ENCODE results near the gene CALHM6. TPM values are rescaled to one million over a fixed set of nuclear protein-coding genes. Genes with fewer than 3 reads are reported as not detected.

The CALHM6 gene
- total and polyA plus RNA-seq, 2 donors (not counting 1 experiment from before 2014, with no cell fraction given) = 30.6 to 68.4 TPM

DNA sequence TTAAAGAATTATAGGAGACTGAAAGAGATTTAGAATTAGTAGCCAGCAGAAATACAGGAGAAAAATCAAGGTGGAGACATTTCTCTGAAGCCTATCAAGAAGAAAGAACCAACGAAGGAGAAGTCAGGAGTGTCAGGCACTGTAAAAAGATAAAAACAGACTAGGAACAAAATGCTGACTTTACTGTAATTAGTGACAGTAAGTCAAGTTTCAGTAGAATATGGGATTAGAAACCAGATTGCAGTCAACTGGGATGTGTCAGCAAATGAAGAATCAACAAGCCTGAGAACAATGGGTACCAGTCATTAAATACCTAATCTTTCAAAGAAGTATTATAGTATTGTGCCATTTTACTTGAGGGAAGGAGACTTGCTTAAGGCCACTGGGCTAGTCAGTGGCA lies 21.6 kb downstream of the CALHM6 start:
- no peak overlapping the region for H3K4me3 ChIP-seq (ENCODE audit: control extremely low read depth in 1 of 5, extremely low read depth in 1 of 5, insufficient read depth in 1 of 5, low read depth in 2 of 5, low read length in 4 of 5)
- Mint-ChIP-seq H3K27me3 (peaks cover 4% of the 10 kb centered on the region), H3K4me1 (peaks cover 2% of the 10 kb centered on the region), H3K27ac (no peak overlapping the region), H3K9me3 (ENCODE audit: insufficient read depth) (no peaks in the 10 kb centered on the region), H3K4me3 (no peak overlapping the region)
- no peaks in the 10 kb centered on the region for H3K9me3 ChIP-seq (ENCODE audit: control extremely low read depth in 1 of 3, control insufficient read depth in 2 of 3, insufficient read depth in 1 of 3, low read length in 2 of 3)
- no peak overlapping the region for H3K9ac ChIP-seq (ENCODE audit: low read length)
- H3K36me3 ChIP-seq (replicated peaks in 1 of 2; ENCODE audit: control extremely low read depth in 1 of 2, control insufficient read depth in 1 of 2, extremely low read depth in 1 of 2, insufficient read depth in 2 of 2, low read length in 1 of 2) = no peaks in the 10 kb centered on the region
- POLR2A ChIA-PET = no interaction called here
- H3K27ac ChIP-seq (ENCODE audit: low read length in 2 of 2) = no peak overlapping the region
- no peak overlapping the region for H2AFZ ChIP-seq (ENCODE audit: insufficient read depth, low read depth, low read length, poor library complexity, severe bottlenecking)
- CTCF ChIA-PET = no interaction called here
- H3K27me3 ChIP-seq (replicated peaks in 1 of 4; ENCODE audit: control extremely low read depth in 1 of 4, control insufficient read depth in 3 of 4, insufficient read depth in 4 of 4, low read length in 3 of 4) = no peaks in the 10 kb centered on the region
- no peak overlapping the region for H3K4me2 ChIP-seq (replicated peaks; ENCODE audit: low read depth, low read length, poor library complexity, severe bottlenecking)
- intact Hi-C loops (cut with micrococcal nuclease) = no loop called here
- H3K79me2 ChIP-seq (ENCODE audit: control insufficient read depth, insufficient read depth, low read length) = no peaks in the 10 kb centered on the region
- 90% methylated on average over 1 of the region's 1 CpG for WGBS (ENCODE audit: insufficient coverage)
- H4K20me1 ChIP-seq (ENCODE audit: control insufficient read depth, insufficient read depth, low read length, poor library complexity, severe bottlenecking) = no peaks in the 10 kb centered on the region
- DNase-seq (no peak), ATAC-seq (ENCODE audit: low read depth) (no peak)
- no peak for TF ChIP-seq CTCF (IDR thresholded peaks at IDR 0.05)
- no peak for TF ChIP-seq EZH2 (IDR thresholded peaks at IDR 0.05; ENCODE audit: borderline replicate concordance, insufficient read depth, low read depth, low read length, poor library complexity, severe bottlenecking)
- H3K4me1 ChIP-seq (ENCODE audit: control insufficient read depth in 2 of 2, insufficient read depth in 2 of 2, low read length in 2 of 2) = no peaks in the 10 kb centered on the region

GRCh38 chr6:116483616-116484015 lies 22.4 kb downstream of the CALHM6 start:
- H3K79me2 ChIP-seq (ENCODE audit: control insufficient read depth, insufficient read depth, low read length) = no peaks in the 10 kb centered on the region
- intact Hi-C loops (cut with micrococcal nuclease) = no loop called here
- no peaks in the 10 kb centered on the region for H4K20me1 ChIP-seq (ENCODE audit: control insufficient read depth, insufficient read depth, low read length, poor library complexity, severe bottlenecking)
- H3K27ac Mint-ChIP-seq = no peak overlapping the region
- WGBS (ENCODE audit: insufficient coverage) = 100% methylated on average over 1 of the region's 2 CpGs
- H3K4me1 Mint-ChIP-seq = no peaks in the 10 kb centered on the region
- no peaks in the 10 kb centered on the region for H3K9me3 ChIP-seq (ENCODE audit: control extremely low read depth in 1 of 3, control insufficient read depth in 2 of 3, insufficient read depth in 1 of 3, low read length in 2 of 3)
- POLR2A ChIA-PET = no interaction called here
- no peaks in the 10 kb centered on the region for H3K4me1 ChIP-seq (ENCODE audit: control insufficient read depth in 2 of 2, insufficient read depth in 2 of 2, low read length in 2 of 2)
- H3K27me3 Mint-ChIP-seq = peaks cover 4% of the 10 kb centered on the region
- H3K4me2 ChIP-seq (replicated peaks; ENCODE audit: low read depth, low read length, poor library complexity, severe bottlenecking) = no peak overlapping the region
- CTCF ChIA-PET = no interaction called here
- TF ChIP-seq CTCF (IDR thresholded peaks at IDR 0.05) = no peak
- no peak for TF ChIP-seq EZH2 (IDR thresholded peaks at IDR 0.05; ENCODE audit: borderline replicate concordance, insufficient read depth, low read depth, low read length, poor library complexity, severe bottlenecking)
- ATAC-seq (ENCODE audit: low read depth) (no peak), DNase-seq (no peak)
- no peak overlapping the region for H3K27ac ChIP-seq (ENCODE audit: low read length in 2 of 2)
- H3K4me3 Mint-ChIP-seq = no peak overlapping the region
- no peaks in the 10 kb centered on the region for H3K27me3 ChIP-seq (replicated peaks in 1 of 4; ENCODE audit: control extremely low read depth in 1 of 4, control insufficient read depth in 3 of 4, insufficient read depth in 4 of 4, low read length in 3 of 4)
- H3K4me3 ChIP-seq (ENCODE audit: control extremely low read depth in 1 of 5, extremely low read depth in 1 of 5, insufficient read depth in 1 of 5, low read depth in 2 of 5, low read length in 4 of 5) = no peak overlapping the region
- no peak overlapping the region for H2AFZ ChIP-seq (ENCODE audit: insufficient read depth, low read depth, low read length, poor library complexity, severe bottlenecking)
- H3K9ac ChIP-seq (ENCODE audit: low read length) = no peak overlapping the region
- H3K36me3 ChIP-seq (replicated peaks in 1 of 2; ENCODE audit: control extremely low read depth in 1 of 2, control insufficient read depth in 1 of 2, extremely low read depth in 1 of 2, insufficient read depth in 2 of 2, low read length in 1 of 2) = no peaks in the 10 kb centered on the region
- no peaks in the 10 kb centered on the region for H3K9me3 Mint-ChIP-seq (ENCODE audit: insufficient read depth)
